ENCODE measurements around the gene POMT1.

Gene POMT1

GRCh38 chr9:131555841-131556673, 53.3 kb downstream of the POMT1 start:
- DNase-seq, result no peak

GRCh38 chr9:131557855-131558548, 55.3 kb downstream of the POMT1 start:
- DNase-seq, result no peak

- DNase-seq, result no peak
These were observed 56.8 kb downstream of the POMT1 start for GRCh38 chr9:131559421-131560000.

- DNase-seq, result no peak
These were observed 59.6 kb downstream of the POMT1 start for GRCh38 chr9:131562032-131562959.

- no peak for DNase-seq
These were observed 62.7 kb downstream of the POMT1 start for GRCh38 chr9:131565369-131565768.

- DNase-seq, result no peak
These were observed 63.4 kb downstream of the POMT1 start for GRCh38 chr9:131566158-131566557.

GRCh38 chr9:131567910-131568309, 65.2 kb downstream of the POMT1 start:
- DNase-seq, result no peak

All from CD4-positive, alpha-beta T cell treated with Interleukin-10 for 1 hour (primary cell).